LNCAP (cell line): ENCODE data around the gene HAAO.

Experiments used
- CTCF ChIP-seq: fragments of 450-650 bp; IDR thresholded peaks from 2 replicates; pipeline ENCODE4 v1.5.1; 2017; ENCODE audit warnings: mild to moderate bottlenecking

The HAAO gene

GRCh38 chr2:42792583-42793333 is at the start of gene HAAO:
TSS of gene HAAO (minus strand) at chr2:42792583. CDS start at chr2:42792536, 47 bp downstream.
- TF ChIP-seq CTCF = no peak

GRCh38 chr2:42841344-42841743 is 49.0 kb upstream of the HAAO start:
- no peak for TF ChIP-seq CTCF

GRCh38 chr2:42840760-42841159 is 48.4 kb upstream of the HAAO start:
- no peak for TF ChIP-seq CTCF

- TF ChIP-seq CTCF = no peak
These were observed 47.6 kb upstream of the HAAO start for GRCh38 chr2:42839809-42840501.

- TF ChIP-seq CTCF = no peak
These were observed 45.8 kb upstream of the HAAO start for GRCh38 chr2:42838133-42838532.

GRCh38 chr2:42835577-42836371 is 43.4 kb upstream of the HAAO start:
- TF ChIP-seq CTCF = no peak

- TF ChIP-seq CTCF = no peak
These were observed 41.8 kb upstream of the HAAO start for GRCh38 chr2:42834161-42834560.
